Astrocyte of the cerebellum (primary cell): ENCODE results near the gene MBOAT7.
"Not testable (repeated sequence)": the region's sequence is repeated elsewhere in the genome, so short reads cannot be mapped to it uniquely, and the experiment has no call there.

Experiments used
- DNase-seq: peaks from one replicate; pipeline ENCODE4 v3.0.0-alpha.2; 2011; ENCODE audit warnings: low read depth
- H3K4me3 ChIP-seq: 2 replicates; pipeline ENCODE4 v1.5.1; 2011; ENCODE audit warnings: mild to moderate bottlenecking, low read depth, low read length, moderate library complexity
- CTCF ChIP-seq: IDR thresholded peaks from 2 replicates; pipeline ENCODE4 v1.5.1; 2012; ENCODE audit warnings: low read length, low read depth, moderate library complexity, mild to moderate bottlenecking; ENCODE audit errors: missing control alignments
- in situ Hi-C: cut with HindIII; loops from 2 replicates; pipeline ENCODE4 v1.10.0; 2017; ENCODE audit warnings: low sequenced_read_pairs

MBOAT7 gene

GRCh38 chr19:54219702-54220101 is 30.3 kb upstream of the MBOAT7 start:
- H3K4me3 ChIP-seq, DNase-seq, in situ Hi-C loops: not testable (repeated sequence)

- no peak for DNase-seq
- no peak for TF ChIP-seq CTCF
- no peak overlapping the region for H3K4me3 ChIP-seq
- in situ Hi-C loops, result no loop called here
Observed at GRCh38 chr19:54218960-54219661, 29.7 kb upstream of the MBOAT7 start.

GRCh38 chr19:54218259-54218658 is 28.9 kb upstream of the MBOAT7 start:
- in situ Hi-C loops, result no loop called here
- no peak overlapping the region for H3K4me3 ChIP-seq
- DNase-seq, result no peak
- no peak for TF ChIP-seq CTCF

GRCh38 chr19:54217517-54218247 is 28.3 kb upstream of the MBOAT7 start:
- in situ Hi-C loops, H3K4me3 ChIP-seq, DNase-seq: not testable (repeated sequence)

GRCh38 chr19:54216869-54217268 is 27.5 kb upstream of the MBOAT7 start:
- in situ Hi-C loops, result no loop called here
- no peak for TF ChIP-seq CTCF
- no peak overlapping the region for H3K4me3 ChIP-seq
- DNase-seq, result no peak

GRCh38 chr19:54214734-54215133 is 25.4 kb upstream of the MBOAT7 start:
- in situ Hi-C loops, result not testable (repeated sequence)

GRCh38 chr19:54214217-54214616 is 24.8 kb upstream of the MBOAT7 start:
- in situ Hi-C loops, DNase-seq, H3K4me3 ChIP-seq: not testable (repeated sequence)

More at GRCh38 chr19:54214734-54215133, 25.4 kb upstream of the MBOAT7 start:
- DNase-seq, H3K4me3 ChIP-seq: not testable (repeated sequence)

- no peak for DNase-seq
- TF ChIP-seq CTCF, result no peak
- H3K4me3 ChIP-seq, result no peak overlapping the region
- in situ Hi-C loops, result no loop called here
Observed at GRCh38 chr19:54211235-54211634, 21.9 kb upstream of the MBOAT7 start.
